Bronchial epithelial cell (primary cell): Measurements from ENCODE around the gene MN1. TPM values are rescaled to one million over a fixed set of nuclear protein-coding genes. Genes with fewer than 3 reads are reported as not detected.

Experiments
- DNase-seq: peaks from one replicate; pipeline ENCODE4 v3.0.0-alpha.2; 2010; ENCODE audit warnings: low read depth
- FAIRE-seq: peaks from 2 replicates; lab custom pipeline; 2011; peaks lifted over from hg19 to GRCh38; lab: Jason Lieb, UNC
- H3K27me3 ChIP-seq: 2 replicates; pipeline ENCODE4 v1.5.1; 2011; ENCODE audit warnings: low read length; ENCODE audit not compliant: control insufficient read depth, insufficient read depth
- H3K36me3 ChIP-seq: 2 replicates; pipeline ENCODE4 v1.5.1; 2011; ENCODE audit warnings: low read length; ENCODE audit not compliant: control insufficient read depth, insufficient read depth
- H3K4me3 ChIP-seq: 2 replicates; pipeline ENCODE4 v1.5.1; 2011; ENCODE audit warnings: mild to moderate bottlenecking, low read depth, low read length, control low read depth
- total RNA-seq: library from RNA; depleted of rRNA; stranded (reverse); fragments of >200 nt; gene quantifications from 2 replicates; pipeline ENCODE4 v1.2.1, GENCODE V29; 2014
- TF ChIP-seq, protein P1 (sequence below): IDR thresholded peaks from 2 replicates; pipeline ENCODE4 v1.5.1; 2011; ENCODE audit warnings: mild to moderate bottlenecking, moderate library complexity, low read length, control low read depth, inconsistent platforms; ENCODE audit not compliant: insufficient read depth, severe bottlenecking

MN1 gene
- total RNA-seq, 1 donor from 2014 or later: 1.3 TPM

DNA sequence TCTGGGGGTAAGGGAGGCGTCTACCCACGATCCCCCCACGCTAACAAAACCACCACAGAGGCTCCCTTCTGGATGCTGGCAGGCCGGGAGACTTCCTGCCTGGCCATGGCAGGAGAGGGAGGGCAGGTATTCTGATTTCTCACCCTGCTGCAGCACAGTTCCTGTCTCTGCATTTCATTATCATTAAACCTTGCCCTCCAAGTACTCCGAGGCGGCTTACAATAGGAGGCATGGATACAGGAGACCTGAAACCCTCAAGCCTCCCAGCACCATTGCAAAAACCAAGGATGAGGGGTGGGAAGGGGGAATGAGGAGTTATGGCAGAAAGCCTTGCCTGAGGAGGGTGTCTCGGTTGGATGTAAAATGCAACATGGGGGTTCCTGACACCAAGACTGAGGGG, 44.1 kb upstream of the MN1 start:
- FAIRE-seq (no peak), DNase-seq (no peak)

GRCh38 chr22:27844656-27845591, 43.4 kb upstream of the MN1 start:
- TF ChIP-seq, protein P1, sequence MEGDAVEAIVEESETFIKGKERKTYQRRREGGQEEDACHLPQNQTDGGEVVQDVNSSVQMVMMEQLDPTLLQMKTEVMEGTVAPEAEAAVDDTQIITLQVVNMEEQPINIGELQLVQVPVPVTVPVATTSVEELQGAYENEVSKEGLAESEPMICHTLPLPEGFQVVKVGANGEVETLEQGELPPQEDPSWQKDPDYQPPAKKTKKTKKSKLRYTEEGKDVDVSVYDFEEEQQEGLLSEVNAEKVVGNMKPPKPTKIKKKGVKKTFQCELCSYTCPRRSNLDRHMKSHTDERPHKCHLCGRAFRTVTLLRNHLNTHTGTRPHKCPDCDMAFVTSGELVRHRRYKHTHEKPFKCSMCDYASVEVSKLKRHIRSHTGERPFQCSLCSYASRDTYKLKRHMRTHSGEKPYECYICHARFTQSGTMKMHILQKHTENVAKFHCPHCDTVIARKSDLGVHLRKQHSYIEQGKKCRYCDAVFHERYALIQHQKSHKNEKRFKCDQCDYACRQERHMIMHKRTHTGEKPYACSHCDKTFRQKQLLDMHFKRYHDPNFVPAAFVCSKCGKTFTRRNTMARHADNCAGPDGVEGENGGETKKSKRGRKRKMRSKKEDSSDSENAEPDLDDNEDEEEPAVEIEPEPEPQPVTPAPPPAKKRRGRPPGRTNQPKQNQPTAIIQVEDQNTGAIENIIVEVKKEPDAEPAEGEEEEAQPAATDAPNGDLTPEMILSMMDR: no peak
- no peak overlapping the region for H3K4me3 ChIP-seq
- FAIRE-seq (peak; percentile 76), DNase-seq (no peak)
- H3K36me3 ChIP-seq: no peaks in the 10 kb centered on the region
- no peaks in the 10 kb centered on the region for H3K27me3 ChIP-seq

More for the DNA sequence above, 44.1 kb upstream of the MN1 start:
- Histone ChIP-seq H3K27me3 (no peaks in the 10 kb centered on the region), H3K4me3 (no peak overlapping the region), H3K36me3 (no peaks in the 10 kb centered on the region)
- TF ChIP-seq, protein P1: no peak

DNA sequence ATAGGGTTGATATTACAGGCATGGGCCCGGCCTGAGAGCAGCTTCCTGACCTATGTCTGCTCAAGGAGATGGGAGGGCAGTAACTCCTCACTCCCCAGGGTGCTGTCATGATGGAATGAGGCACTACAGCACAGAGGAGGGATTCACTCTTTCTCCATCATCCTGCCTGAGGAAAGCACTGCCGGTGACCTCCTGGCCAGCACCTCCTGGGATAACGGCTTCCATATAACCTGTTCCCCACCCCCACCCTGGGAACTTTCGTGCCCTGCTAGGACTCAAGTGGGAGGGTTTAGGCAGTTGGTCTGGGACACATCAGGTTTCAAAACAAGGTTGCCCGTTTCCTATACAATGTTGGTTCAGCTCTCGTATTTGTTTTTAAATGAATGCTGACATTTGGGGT, 42.7 kb upstream of the MN1 start:
- Histone ChIP-seq H3K4me3 (no peak overlapping the region), H3K36me3 (no peaks in the 10 kb centered on the region), H3K27me3 (no peaks in the 10 kb centered on the region)
- TF ChIP-seq, protein P1: no peak
- DNase-seq: no peak
- FAIRE-seq: no peak

DNA sequence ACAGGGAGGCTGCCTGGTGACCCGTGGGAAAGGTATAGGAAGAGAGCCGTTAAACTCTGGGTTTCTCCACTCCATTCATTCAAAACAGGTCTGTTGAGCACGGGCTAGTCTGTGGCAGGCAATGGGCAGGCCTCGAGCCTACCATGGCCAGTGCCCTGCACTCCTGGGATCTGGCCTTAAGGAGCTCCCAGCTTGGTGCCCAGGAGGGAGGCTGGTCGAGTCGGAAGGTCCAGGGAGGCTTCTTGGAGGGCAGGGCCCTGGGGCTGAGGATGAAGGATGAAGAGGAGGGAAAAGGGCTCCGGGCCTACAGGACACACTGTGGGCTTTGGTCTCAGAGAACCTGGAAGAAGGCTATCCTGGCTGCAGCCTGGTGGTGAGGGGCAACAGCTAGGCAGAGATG, 41.9 kb upstream of the MN1 start:
- FAIRE-seq: no peak
- Histone ChIP-seq H3K27me3 (no peaks in the 10 kb centered on the region), H3K36me3 (no peaks in the 10 kb centered on the region), H3K4me3 (no peak overlapping the region)
- TF ChIP-seq, protein P1: no peak
- DNase-seq: no peak

DNA sequence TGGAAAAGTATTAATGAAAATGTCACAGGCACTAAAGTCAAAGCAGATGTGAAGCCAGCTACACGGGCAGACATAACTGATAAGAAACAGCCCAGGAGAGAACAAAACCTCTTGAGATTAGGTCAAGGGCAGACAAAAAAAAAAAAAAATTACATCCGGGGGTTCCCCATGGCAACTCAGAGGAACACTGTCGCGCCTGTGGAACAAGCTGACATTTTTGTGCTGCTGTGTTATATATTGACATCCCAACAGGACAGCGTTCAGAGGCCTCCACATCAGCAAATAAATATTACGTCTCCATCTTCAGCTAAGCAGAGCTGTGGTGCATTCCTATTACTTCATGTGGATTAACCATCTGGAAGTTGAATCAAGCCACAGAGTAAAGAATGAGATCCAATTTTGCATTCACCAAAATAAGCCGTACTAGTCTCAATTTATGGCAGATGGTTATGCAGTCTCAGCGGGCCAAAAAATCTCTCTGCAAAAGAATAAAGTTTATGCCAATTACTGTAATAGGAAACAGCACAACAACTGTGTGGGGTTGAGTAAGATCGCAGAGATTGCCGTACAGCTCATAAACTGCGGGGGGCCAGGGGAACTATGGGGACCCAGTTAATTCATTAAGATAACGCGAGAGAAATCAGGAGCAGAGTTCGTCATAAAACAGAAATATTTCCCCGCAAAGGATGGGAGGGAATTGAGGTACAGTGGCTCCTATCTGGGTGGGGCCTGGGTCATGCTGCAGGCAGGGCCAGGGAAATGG, 41.3 kb upstream of the MN1 start:
- Histone ChIP-seq H3K36me3 (no peaks in the 10 kb centered on the region), H3K4me3 (no peak overlapping the region), H3K27me3 (no peaks in the 10 kb centered on the region)
- DNase-seq (no peak), FAIRE-seq (no peak)
- TF ChIP-seq, protein P1: no peak
